Right cardiac atrium (tissue), 5 donors: ENCODE results near the gene EQTN. TPM values are rescaled to one million over a fixed set of nuclear protein-coding genes. Genes with fewer than 3 reads are reported as not detected.

Experiments
- ATAC-seq, 2 donors: fragments of 200-7000 bp; cut with Tn5 transposase; one replicate each; pipeline versions ENCODE4 v1.8.0 to v1.9.1; 2020; ENCODE audit warnings: moderate library complexity in 2 of 2, mild to moderate bottlenecking in 1 of 2
- DNase-seq, 3 donors: peaks; one replicate each; pipeline ENCODE4 v3.0.0-alpha.2; 2020
- H3K27ac ChIP-seq: one replicate; pipeline ENCODE4 v1.5.1; 2013; ENCODE audit warnings: mild to moderate bottlenecking, low read length, control low read depth, moderate library complexity
- H3K27me3 ChIP-seq: one replicate; pipeline ENCODE4 v1.6.1; 2013; ENCODE audit not compliant: control insufficient read depth, insufficient read depth
- H3K4me1 ChIP-seq: one replicate; pipeline ENCODE4 v1.6.1; 2013; ENCODE audit warnings: low read length; ENCODE audit not compliant: control insufficient read depth, insufficient read depth
- H3K4me3 ChIP-seq: one replicate; pipeline ENCODE4 v1.5.1; 2013; ENCODE audit warnings: low read length, control low read depth
- H3K9me3 ChIP-seq: one replicate; pipeline ENCODE4 v1.6.1; 2013; ENCODE audit warnings: low read length; ENCODE audit not compliant: control insufficient read depth
- WGBS: extraction: QIAGEN DNeasy Blood & Tissue Kit; methylation state at CpG from one replicate; pipeline ENCODE4 v1.1.7; 2013; 5-methylcytosine and 5-hydroxymethylcytosine counted together
- intact Hi-C, 4 donors: fragments of 100-400 bp; cut with DNase I; formaldehyde crosslinking; loops; one replicate each; pipeline versions ENCODE4 v1.11.0 to v1.14.0; 2022 to 2023
- polyA plus RNA-seq: library from polyadenylated mRNA; stranded (reverse); fragments of 200-250 nt; gene quantifications from one replicate; pipeline ENCODE4 v1.2.3, GENCODE V29; 2013
- total RNA-seq, 4 donors: library from RNA; stranded (reverse); fragmentation: NEBNext Ultra II Directional; extraction: Animal tissue kit (Norgen Biotek cat#: 25700); gene quantifications; one replicate each; pipeline ENCODE4 v1.2.1, GENCODE V29; 2021
- donor health status: healthy with polysubstance abuse.
- donor health status: DM: no; HTN: yes; CAD: no.
- donor health status: DM: no; HTN: no; CAD: no.
- donor health status: DM: no; HTN: yes; CAD: no; lungs with severe emphysema.
- donor health status: DM: yes; HTN: yes; CAD: no.

EQTN gene
- total and polyA plus RNA-seq, 5 donors, result not detected

DNA sequence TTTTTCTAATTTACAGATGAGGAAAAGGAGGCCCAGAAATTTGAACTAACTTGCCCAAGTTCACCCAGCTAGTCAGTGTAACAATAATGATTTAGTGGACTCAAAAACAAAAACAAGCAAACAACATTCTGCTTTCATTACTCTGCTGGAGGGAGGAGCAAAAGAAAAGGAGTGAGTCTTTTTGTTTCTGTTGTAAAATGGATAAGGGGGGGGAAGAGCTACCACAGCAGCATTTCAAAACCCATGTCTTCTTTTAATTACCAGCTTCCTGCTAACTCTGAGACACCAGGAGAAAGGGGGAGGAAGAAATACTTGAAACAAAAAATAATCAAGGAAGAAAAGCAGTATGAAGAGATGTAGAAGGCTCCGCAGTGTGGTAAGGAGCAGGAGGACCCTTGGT lies 39.2 kb upstream of the EQTN start:
- no peak overlapping the region for H3K4me3 ChIP-seq
- H3K27ac ChIP-seq, result no peak overlapping the region
- intact Hi-C loops, result loop anchor here in 2 of 4 donors (5.0 to 10.0 kb wide), 2 partner anchors 189 to 216 kb away; partner anchors contain the start of genes IFNK (in 1 of the 2) and MOB3B (in 1 of the 2)
- no peak for ATAC-seq
- 98% methylated on average over 1 of the region's 1 CpG for WGBS
- peaks cover 11% of the 10 kb centered on the region for H3K4me1 ChIP-seq
- no peaks in the 10 kb centered on the region for H3K9me3 ChIP-seq
- no peak for DNase-seq
- H3K27me3 ChIP-seq, result no peaks in the 10 kb centered on the region

DNA sequence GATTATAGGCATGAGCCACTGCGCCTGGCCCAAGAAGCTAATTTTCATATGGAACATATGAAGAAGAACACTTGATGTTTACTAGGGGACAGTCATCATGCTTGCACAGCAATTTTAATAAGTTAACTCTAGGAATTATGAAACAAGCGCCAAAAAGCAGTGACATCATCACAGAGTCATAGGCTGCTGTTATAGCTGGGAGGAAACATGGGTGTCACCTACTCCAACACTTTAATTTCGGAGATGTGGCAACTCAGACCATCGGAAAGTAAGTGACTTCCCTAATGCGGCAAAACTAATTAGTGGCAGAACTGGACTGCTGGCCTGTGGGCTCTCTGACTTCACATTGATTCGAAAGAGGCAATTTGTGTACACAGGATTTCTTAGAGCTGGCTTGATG lies 38.1 kb upstream of the EQTN start:
- intact Hi-C loops, result loop anchor here in 2 of 4 donors (5.0 to 10.0 kb wide), 2 partner anchors 190 to 217 kb away; partner anchors contain the start of genes IFNK (in 1 of the 2) and MOB3B (in 1 of the 2)
- no peak for DNase-seq
- Histone ChIP-seq H3K27me3 (no peaks in the 10 kb centered on the region), H3K4me3 (no peak overlapping the region), H3K27ac (no peak overlapping the region), H3K9me3 (no peaks in the 10 kb centered on the region), H3K4me1 (peaks cover 10% of the 10 kb centered on the region)
- no peak for ATAC-seq
- WGBS, result 86% methylated on average over 6 of the region's 6 CpGs

GRCh38 chr9:27333241-27334052 lies 36.5 kb upstream of the EQTN start:
- Histone ChIP-seq H3K9me3 (no peaks in the 10 kb centered on the region), H3K4me3 (no peak overlapping the region), H3K4me1 (peaks cover 6% of the 10 kb centered on the region), H3K27me3 (no peaks in the 10 kb centered on the region), H3K27ac (no peak overlapping the region)
- intact Hi-C loops, result loop anchor here (5.0 to 10.0 kb wide), 5 partner anchors 191 to 214 kb away; partner anchors contain the start of genes MOB3B (in 3 of the 4) and IFNK (in 1 of the 4)
- 38% methylated on average over 7 of the region's 7 CpGs for WGBS
- ATAC-seq, result peak; percentile 94
- DNase-seq, result peak; percentile 62 to 73 (median 71)

DNA sequence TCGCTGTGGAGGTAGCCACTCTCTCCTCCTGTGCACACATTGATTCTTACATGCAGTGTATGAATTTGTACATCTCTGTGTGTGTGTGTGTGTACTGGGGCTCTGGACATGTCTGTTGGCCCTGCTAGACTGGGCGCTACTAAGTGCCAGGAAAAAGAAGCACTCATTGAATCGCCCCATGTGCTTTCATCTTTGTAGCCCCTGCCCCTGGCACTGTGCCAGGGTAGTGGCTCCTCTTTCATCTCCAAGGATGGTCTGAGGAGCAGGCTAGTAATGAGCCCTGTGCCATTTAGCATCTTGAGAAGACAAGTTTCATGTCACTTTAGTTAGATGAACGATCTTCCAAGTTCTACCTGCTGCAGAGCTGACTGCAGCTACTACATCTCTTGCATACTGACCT lies 34.4 kb upstream of the EQTN start:
- WGBS, result 80% methylated on average over 4 of the region's 4 CpGs
- DNase-seq (no peak), ATAC-seq (no peak)
- Histone ChIP-seq H3K4me1 (no peaks in the 10 kb centered on the region), H3K27ac (no peak overlapping the region), H3K27me3 (no peaks in the 10 kb centered on the region), H3K4me3 (no peak overlapping the region), H3K9me3 (no peaks in the 10 kb centered on the region)
- intact Hi-C loops, result loop anchor here (5.0 to 10.0 kb wide), 5 partner anchors 193 to 216 kb away; partner anchors contain the start of genes MOB3B (in 3 of the 4) and IFNK (in 1 of the 4)

DNA sequence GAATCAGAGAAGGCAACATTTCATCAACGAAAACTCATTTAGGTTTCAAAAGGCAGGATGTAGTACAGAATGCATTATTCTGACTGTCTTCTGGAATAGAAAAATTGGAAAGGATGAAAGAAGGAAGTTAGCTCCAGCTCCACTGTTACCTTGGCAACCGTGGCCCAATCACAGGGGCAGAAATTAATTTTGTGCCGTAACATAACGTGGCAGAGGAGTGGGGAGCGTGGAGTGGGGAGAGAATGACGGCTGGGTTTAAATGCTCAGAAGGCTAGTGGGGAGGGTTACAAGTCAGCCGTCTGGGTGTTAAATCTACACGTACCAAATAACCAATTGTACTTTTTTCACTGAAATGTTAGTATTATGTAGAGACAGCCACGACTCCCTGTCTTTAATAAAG lies 32.3 kb upstream of the EQTN start:
- no peak overlapping the region for H3K4me3 ChIP-seq
- DNase-seq (no peak), ATAC-seq (no peak)
- no peaks in the 10 kb centered on the region for H3K4me1 ChIP-seq
- no peaks in the 10 kb centered on the region for H3K9me3 ChIP-seq
- intact Hi-C loops, result no loop called here
- no peak overlapping the region for H3K27ac ChIP-seq
- 73% methylated on average over 9 of the region's 9 CpGs for WGBS
- H3K27me3 ChIP-seq, result no peaks in the 10 kb centered on the region

GRCh38 chr9:27328483-27328882 lies 31.5 kb upstream of the EQTN start:
- H3K4me1 ChIP-seq, result no peaks in the 10 kb centered on the region
- no peak overlapping the region for H3K4me3 ChIP-seq
- no peak for DNase-seq
- 66% methylated on average over 3 of the region's 3 CpGs for WGBS
- ATAC-seq, result no peak
- no peaks in the 10 kb centered on the region for H3K9me3 ChIP-seq
- intact Hi-C loops, result no loop called here
- no peak overlapping the region for H3K27ac ChIP-seq
- no peaks in the 10 kb centered on the region for H3K27me3 ChIP-seq

- no peak for ATAC-seq
- Histone ChIP-seq H3K27ac (no peak overlapping the region), H3K27me3 (no peaks in the 10 kb centered on the region), H3K4me3 (no peak overlapping the region), H3K9me3 (no peaks in the 10 kb centered on the region), H3K4me1 (no peaks in the 10 kb centered on the region)
- DNase-seq, result no peak
- 77% methylated on average over 2 of the region's 2 CpGs for WGBS
- intact Hi-C loops, result no loop called here
Measured at GRCh38 chr9:27311184-27311583, 14.2 kb upstream of the EQTN start.

DNA sequence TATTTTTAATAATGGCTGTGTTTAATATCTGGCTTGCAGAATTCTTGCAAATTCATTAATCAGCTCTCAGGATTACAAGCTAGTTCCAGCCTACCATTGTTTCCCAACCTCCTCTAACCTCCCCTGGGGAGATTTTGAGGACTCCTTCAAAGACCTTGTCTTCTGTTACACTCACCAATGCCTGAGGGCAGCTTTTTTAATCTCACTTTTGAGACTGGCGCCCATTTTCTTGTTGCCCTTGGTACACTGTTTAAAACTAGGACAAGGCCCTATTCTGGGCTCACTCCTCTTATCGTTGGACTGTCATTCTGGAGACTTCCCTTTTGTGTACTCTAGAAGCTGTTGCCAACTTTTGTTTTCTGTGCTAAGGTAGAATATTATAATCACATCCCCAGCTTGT lies 13.6 kb upstream of the EQTN start:
- H3K4me3 ChIP-seq, result no peak overlapping the region
- 52% methylated on average over 2 of the region's 2 CpGs for WGBS
- H3K27me3 ChIP-seq, result no peaks in the 10 kb centered on the region
- H3K27ac ChIP-seq, result no peak overlapping the region
- ATAC-seq (no peak), DNase-seq (no peak)
- H3K4me1 ChIP-seq, result no peaks in the 10 kb centered on the region
- H3K9me3 ChIP-seq, result no peaks in the 10 kb centered on the region
- intact Hi-C loops, result no loop called here

DNA sequence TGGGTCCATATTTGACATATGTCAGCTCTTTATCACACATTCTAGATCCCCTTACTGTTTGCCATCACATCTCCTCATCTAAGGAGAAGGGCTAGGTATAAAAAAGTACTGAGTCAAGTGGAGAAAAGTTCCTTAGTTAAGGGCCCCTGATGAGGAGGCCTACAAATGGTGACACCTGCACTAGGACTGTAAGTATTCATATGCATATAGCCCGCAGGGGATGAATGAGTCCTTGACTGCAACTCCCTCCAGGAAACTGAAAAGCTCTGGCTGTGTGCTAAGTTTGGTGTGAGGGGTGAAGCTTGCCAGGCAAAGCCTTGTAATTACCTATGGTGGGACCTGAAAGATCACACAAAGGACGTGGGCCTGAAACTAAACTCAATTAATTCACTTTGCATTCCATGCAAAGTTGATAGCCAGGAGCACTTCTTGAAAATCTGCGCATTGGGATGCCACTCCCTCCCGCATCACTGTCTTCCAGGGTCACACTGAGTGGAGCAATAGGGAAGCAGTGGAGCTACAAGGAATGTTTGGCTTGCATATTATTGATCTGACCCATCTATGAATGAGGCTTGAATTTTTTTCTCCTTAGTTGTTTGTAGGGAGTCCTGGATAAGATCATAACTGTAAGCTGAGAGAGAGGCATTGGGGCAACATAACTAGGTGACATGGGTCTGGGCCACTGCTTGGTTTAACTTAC lies 11.9 kb upstream of the EQTN start:
- 77% methylated on average over 4 of the region's 4 CpGs for WGBS
- intact Hi-C loops, result no loop called here
- ATAC-seq (no peak), DNase-seq (no peak)
- H3K9me3 ChIP-seq, result no peaks in the 10 kb centered on the region
- H3K27ac ChIP-seq, result no peak overlapping the region
- H3K4me1 ChIP-seq, result no peaks in the 10 kb centered on the region
- H3K4me3 ChIP-seq, result no peak overlapping the region
- no peaks in the 10 kb centered on the region for H3K27me3 ChIP-seq

GRCh38 chr9:27304521-27304920 lies 7.6 kb upstream of the EQTN start:
- no peak overlapping the region for H3K4me3 ChIP-seq
- H3K4me1 ChIP-seq, result no peaks in the 10 kb centered on the region
- no peaks in the 10 kb centered on the region for H3K9me3 ChIP-seq
- H3K27ac ChIP-seq, result no peak overlapping the region
- intact Hi-C loops, result no loop called here
- no peaks in the 10 kb centered on the region for H3K27me3 ChIP-seq
- ATAC-seq, result no peak
- no peak for DNase-seq
- WGBS, result 62% methylated on average over 1 of the region's 1 CpG

GRCh38 chr9:27303219-27303618 lies 6.3 kb upstream of the EQTN start:
- DNase-seq, result peak in 1 of 3 donors; percentile 15
- Histone ChIP-seq H3K27me3 (no peaks in the 10 kb centered on the region), H3K4me1 (no peaks in the 10 kb centered on the region), H3K4me3 (no peak overlapping the region), H3K27ac (no peak overlapping the region), H3K9me3 (no peaks in the 10 kb centered on the region)
- WGBS, result 30% methylated on average over 6 of the region's 6 CpGs
- peak in 1 of 2 donors; percentile 48 for ATAC-seq
- intact Hi-C loops, result no loop called here
